ENCODE measurements around the gene KSR2.

DNA sequence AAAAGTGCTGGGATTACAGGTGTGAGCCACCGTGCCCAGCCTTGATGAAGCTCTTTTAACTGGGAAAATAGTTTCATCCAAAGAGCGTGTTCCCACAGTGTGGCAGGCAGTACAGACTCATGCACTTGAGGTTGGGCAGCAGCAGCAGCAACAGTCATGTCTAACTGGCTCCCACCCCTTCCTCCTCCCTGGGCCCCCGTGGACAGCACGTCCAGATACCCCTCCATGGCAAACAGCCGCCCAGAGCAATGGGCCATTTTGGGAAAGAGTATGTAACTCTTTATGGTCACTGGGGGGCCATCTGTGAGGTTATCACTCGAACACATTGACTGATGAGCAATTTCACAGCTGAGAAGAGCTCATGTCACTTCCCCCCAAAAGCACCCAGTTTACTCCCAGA lies 328.3 kb downstream of the KSR2 start:
- TF ChIP-seq YY1 (IDR thresholded peaks at IDR 0.05; ENCODE audit: insufficient read depth, insufficient read length) (no peak), ZNF274 (IDR thresholded peaks at IDR 0.05; ENCODE audit: low read depth, low read length) (no peak), SUZ12 (IDR thresholded peaks at IDR 0.05; ENCODE audit: extremely low read depth, insufficient read depth, insufficient read length) (no peak)
